Natural killer cell (primary cell): Measurements from ENCODE around the gene DMRTA1. TPM values are rescaled to one million over a fixed set of nuclear protein-coding genes. Genes with fewer than 3 reads are reported as not detected.
"Not testable (repeated sequence)": the region's sequence is repeated elsewhere in the genome, so short reads cannot be mapped to it uniquely, and the experiment has no call there.

Experiments
- ATAC-seq, 3 donors: fragments of 150-1000 bp in 2 of 3; fragments of 200-7000 bp in 1 of 3; cut with Tn5 transposase; 1 replicate in 1 of 3; 2 replicates in 2 of 3; pipeline ENCODE4 v1.10.0; 2021; ENCODE audit warnings: mild to moderate bottlenecking in 2 of 3, moderate library complexity in 2 of 3
- DNase-seq, 2 donors: peaks; one replicate each; pipeline versions ENCODE4 v3.0.0 to v3.0.0-alpha.2; 2013 to 2021; ENCODE audit warnings: mixed read lengths in 1 of 2
- H3K27ac ChIP-seq: one replicate; pipeline ENCODE4 v1.5.1; 2013; ENCODE audit warnings: mild to moderate bottlenecking, low read length
- H3K27me3 ChIP-seq: one replicate; pipeline ENCODE4 v1.6.1; 2013; ENCODE audit warnings: low read length; ENCODE audit not compliant: control insufficient read depth, insufficient read depth
- H3K36me3 ChIP-seq: one replicate; pipeline ENCODE4 v1.6.1; 2013; ENCODE audit warnings: low read length; ENCODE audit not compliant: control insufficient read depth, insufficient read depth
- H3K4me1 ChIP-seq: one replicate; pipeline ENCODE4 v1.6.1; 2013; ENCODE audit warnings: low read length; ENCODE audit not compliant: control insufficient read depth, insufficient read depth
- H3K4me3 ChIP-seq: one replicate; pipeline ENCODE4 v1.5.1; 2013; ENCODE audit warnings: low read length
- H3K9me3 ChIP-seq: one replicate; pipeline ENCODE4 v1.6.1; 2013; ENCODE audit warnings: low read length; ENCODE audit not compliant: control insufficient read depth, insufficient read depth
- H3K27ac Mint-ChIP-seq, 2 donors: one replicate each; pipeline ENCODE4 v1.8.0; 2022; ENCODE audit warnings: mild to moderate bottlenecking in 2 of 2, mixed read lengths in 2 of 2, moderate library complexity in 1 of 2
- H3K27me3 Mint-ChIP-seq, 2 donors: one replicate each; pipeline ENCODE4 v1.8.0; 2022; ENCODE audit warnings: low read depth in 2 of 2, mixed read lengths in 2 of 2
- H3K36me3 Mint-ChIP-seq: one replicate; pipeline ENCODE4 v1.8.0; 2022; ENCODE audit warnings: mixed read lengths
- H3K4me1 Mint-ChIP-seq, 2 donors: one replicate each; pipeline ENCODE4 v1.8.0; 2022; ENCODE audit warnings: mixed read lengths in 2 of 2
- H3K4me3 Mint-ChIP-seq: one replicate; pipeline ENCODE4 v1.8.0; 2022; ENCODE audit warnings: mild to moderate bottlenecking, moderate library complexity, mixed read lengths
- H3K9me3 Mint-ChIP-seq, 2 donors: one replicate each; pipeline ENCODE4 v1.8.0; 2022; ENCODE audit warnings: mixed read lengths in 2 of 2
- CTCF ChIP-seq: fragments of 200-600 bp; IDR thresholded peaks from one replicate; pipeline ENCODE4 v1.8.0; 2022; ENCODE audit warnings: antibody characterized with exemption
- WGBS: methylation state at CpG from one replicate; pipeline ENCODE4 v1.1.7; 2013; ENCODE audit warnings: missing lambda C conversion rate; ENCODE audit not compliant: insufficient coverage; 5-methylcytosine and 5-hydroxymethylcytosine counted together
- intact Hi-C: fragments of 100-400 bp; cut with micrococcal nuclease; formaldehyde crosslinking; loops from one replicate; pipeline ENCODE4 v1.14.2; 2022
- total RNA-seq, 4 donors: library from RNA; stranded (reverse); fragments of 120-200 nt in 1 of 4; gene quantifications; one replicate each; pipeline versions ENCODE4 v1.2.3 to v1.2.4, GENCODE V29; 2013 to 2022

Gene DMRTA1
- total RNA-seq, 3 donors from 2014 or later (not counting 1 experiment from before 2014, with no cell fraction given): not detected

DNA sequence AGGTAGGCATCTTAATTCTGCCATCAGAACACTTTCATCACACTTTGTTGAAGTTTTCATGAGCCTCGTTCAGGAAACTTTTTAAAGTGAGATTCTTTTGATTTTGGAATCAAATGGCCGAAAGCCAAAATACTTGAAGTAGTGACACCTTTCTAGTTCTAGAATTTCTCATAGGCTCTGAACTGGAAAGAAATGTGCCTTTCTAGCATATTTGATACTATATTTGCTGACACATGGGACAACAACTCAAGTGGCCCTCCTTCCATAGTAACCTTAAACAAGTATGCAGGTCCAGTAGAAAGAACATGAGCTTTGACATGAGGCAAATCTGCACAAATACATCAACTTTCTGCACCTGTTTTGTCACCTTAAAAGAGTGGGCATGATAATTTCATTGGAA is 22.0 kb upstream of the DMRTA1 start:
- Histone ChIP-seq H3K4me3 (no peak overlapping the region), H3K4me1 (no peaks in the 10 kb centered on the region), H3K9me3 (no peaks in the 10 kb centered on the region), H3K27me3 (no peaks in the 10 kb centered on the region), H3K36me3 (no peaks in the 10 kb centered on the region), H3K27ac (no peak overlapping the region)
- Mint-ChIP-seq H3K4me1 (no peaks in the 10 kb centered on the region), H3K36me3 (no peaks in the 10 kb centered on the region), H3K4me3 (no peak overlapping the region), H3K27me3 (no peaks in the 10 kb centered on the region), H3K27ac (no peak overlapping the region), H3K9me3 (peaks cover 8 to 9% of the 10 kb centered on the region in 2 donors)
- intact Hi-C loops: no loop called here
- no peak for TF ChIP-seq CTCF
- WGBS: 90% methylated on average over 2 of the region's 2 CpGs
- ATAC-seq: no peak
- no peak for DNase-seq

DNA sequence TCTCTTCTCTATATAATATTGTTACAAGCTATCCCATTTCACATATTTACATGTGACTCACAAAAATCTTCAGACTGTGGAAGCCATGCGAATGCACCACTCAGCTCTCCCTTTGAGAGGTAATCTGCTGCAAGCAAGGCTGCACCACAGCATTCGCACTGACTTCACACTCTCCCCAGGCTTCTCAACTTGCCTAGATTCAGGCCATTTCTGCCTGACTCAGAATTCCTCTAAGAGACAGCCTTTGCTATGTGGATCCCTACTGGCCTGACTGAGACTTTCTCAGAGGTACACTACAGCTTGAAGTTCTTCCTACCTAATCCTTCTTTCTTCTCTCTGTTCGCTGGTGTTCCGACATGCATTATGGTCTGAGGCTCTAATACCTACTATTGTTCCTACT is 21.1 kb upstream of the DMRTA1 start:
- TF ChIP-seq CTCF: no peak
- DNase-seq (no peak), ATAC-seq (no peak)
- Histone ChIP-seq H3K36me3 (no peaks in the 10 kb centered on the region), H3K27me3 (no peaks in the 10 kb centered on the region), H3K4me3 (no peak overlapping the region), H3K9me3 (no peaks in the 10 kb centered on the region), H3K4me1 (no peaks in the 10 kb centered on the region), H3K27ac (no peak overlapping the region)
- intact Hi-C loops: no loop called here
- H3K4me3 Mint-ChIP-seq: no peak overlapping the region
- no peak overlapping the region for H3K27ac Mint-ChIP-seq
- 88% methylated on average over 4 of the region's 4 CpGs for WGBS
- peaks cover 8 to 9% of the 10 kb centered on the region in 2 donors for H3K9me3 Mint-ChIP-seq
- no peaks in the 10 kb centered on the region for H3K4me1 Mint-ChIP-seq
- H3K27me3 Mint-ChIP-seq: no peaks in the 10 kb centered on the region
- H3K36me3 Mint-ChIP-seq: no peaks in the 10 kb centered on the region

GRCh38 chr9:22427226-22427880 is 19.3 kb upstream of the DMRTA1 start:
- intact Hi-C loops: no loop called here
- Histone ChIP-seq H3K36me3 (no peaks in the 10 kb centered on the region), H3K4me1 (no peaks in the 10 kb centered on the region), H3K9me3 (no peaks in the 10 kb centered on the region), H3K4me3 (no peak overlapping the region), H3K27me3 (no peaks in the 10 kb centered on the region), H3K27ac (no peak overlapping the region)
- DNase-seq (no peak), ATAC-seq (no peak)
- WGBS: 88% methylated on average over 1 of the region's 5 CpGs
- H3K4me3 Mint-ChIP-seq: no peak overlapping the region
- H3K27me3 Mint-ChIP-seq: no peaks in the 10 kb centered on the region
- peaks cover 7 to 8% of the 10 kb centered on the region in 2 donors for H3K9me3 Mint-ChIP-seq
- TF ChIP-seq CTCF: no peak
- no peaks in the 10 kb centered on the region for H3K4me1 Mint-ChIP-seq
- H3K36me3 Mint-ChIP-seq: no peaks in the 10 kb centered on the region
- no peak overlapping the region for H3K27ac Mint-ChIP-seq

GRCh38 chr9:22433691-22434090 is 12.9 kb upstream of the DMRTA1 start:
- H3K9me3 ChIP-seq: no peaks in the 10 kb centered on the region
- no peaks in the 10 kb centered on the region for H3K27me3 Mint-ChIP-seq
- DNase-seq (no peak), ATAC-seq (no peak)
- no peaks in the 10 kb centered on the region for H3K4me1 ChIP-seq
- H3K36me3 ChIP-seq: no peaks in the 10 kb centered on the region
- TF ChIP-seq CTCF: no peak
- H3K36me3 Mint-ChIP-seq: no peaks in the 10 kb centered on the region
- 89% methylated on average over 15 of the region's 15 CpGs for WGBS
- intact Hi-C loops: no loop called here
- no peak overlapping the region for H3K27ac Mint-ChIP-seq
- H3K9me3 Mint-ChIP-seq: no peaks in the 10 kb centered on the region
- no peaks in the 10 kb centered on the region for H3K4me1 Mint-ChIP-seq
- no peak overlapping the region for H3K4me3 Mint-ChIP-seq
- no peak overlapping the region for H3K4me3 ChIP-seq
- no peaks in the 10 kb centered on the region for H3K27me3 ChIP-seq
- H3K27ac ChIP-seq: no peak overlapping the region

GRCh38 chr9:22435252-22435651 is 11.4 kb upstream of the DMRTA1 start:
- DNase-seq, H3K27me3 ChIP-seq, ATAC-seq, H3K27me3 Mint-ChIP-seq, H3K9me3 ChIP-seq, H3K27ac Mint-ChIP-seq, H3K4me3 Mint-ChIP-seq, H3K4me1 ChIP-seq, H3K36me3 Mint-ChIP-seq, intact Hi-C loops, H3K4me3 ChIP-seq, H3K36me3 ChIP-seq, H3K9me3 Mint-ChIP-seq, H3K4me1 Mint-ChIP-seq, H3K27ac ChIP-seq: not testable (repeated sequence)
- 79% methylated on average over 3 of the region's 3 CpGs for WGBS
